Right renal pelvis (tissue), 4 donors: ENCODE results near the gene HLA-DRA. TPM values are rescaled to one million over a fixed set of nuclear protein-coding genes. Genes with fewer than 3 reads are reported as not detected.
"Not testable (repeated sequence)": the region's sequence is repeated elsewhere in the genome, so short reads cannot be mapped to it uniquely, and the experiment has no call there.

Experiments used
- DNase-seq, 4 donors: peaks; one replicate each; pipeline ENCODE4 v3.0.0-alpha.2; 2013; ENCODE audit warnings: low read depth in 4 of 4, low spot score in 3 of 4, missing footprints in 1 of 4
- polyA plus RNA-seq, 4 donors: library from polyadenylated mRNA; unstranded; fragments of 120-200 nt; gene quantifications; one replicate each; pipeline ENCODE4 v1.2.1, GENCODE V29; 2013; ENCODE audit not compliant: insufficient read length in 4 of 4

Gene HLA-DRA
- polyA plus RNA-seq, 4 donors = 64.5 to 96.0 (median 91.9) TPM

GRCh38 chr6:32473376-32474348, 34.0 kb downstream of the HLA-DRA start:
- DNase-seq = not testable (repeated sequence)

- no peak for DNase-seq
Measured at GRCh38 chr6:32475392-32476206, 35.9 kb downstream of the HLA-DRA start.

DNA sequence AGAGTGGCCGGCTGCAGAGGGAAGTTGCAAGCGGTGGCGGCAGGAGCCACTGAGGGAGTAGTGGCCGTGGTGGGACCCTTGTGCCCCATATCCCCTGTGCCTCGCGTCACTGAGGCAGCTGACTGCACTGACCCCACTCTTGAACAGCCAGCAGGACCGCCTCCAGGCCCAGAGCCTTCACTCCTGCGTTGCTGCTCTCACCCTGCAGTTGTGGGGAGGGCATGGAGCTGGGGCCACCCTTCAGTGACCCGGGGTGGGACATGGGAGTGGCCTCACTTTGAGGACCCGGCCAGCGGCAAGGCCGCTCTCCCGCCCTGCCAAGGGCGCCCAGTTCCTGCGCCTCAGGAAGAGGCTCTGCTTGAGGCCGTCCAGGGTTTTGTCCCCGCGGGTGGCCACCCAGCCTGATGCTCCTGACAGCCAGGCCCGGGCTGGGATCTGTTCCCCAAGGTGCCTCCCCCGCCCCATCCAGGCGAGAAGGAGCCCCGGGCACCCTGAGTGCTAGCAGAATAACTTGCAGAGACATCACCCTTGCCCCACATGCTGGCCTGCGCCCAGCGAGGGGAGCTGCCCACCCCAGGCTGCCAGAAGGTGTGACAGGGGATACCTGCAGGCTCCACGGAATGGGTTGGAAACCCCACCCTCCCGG, 44.4 kb downstream of the HLA-DRA start:
- no peak for DNase-seq

GRCh38 chr6:32484614-32484998, 44.9 kb downstream of the HLA-DRA start:
- DNase-seq = no peak

DNA sequence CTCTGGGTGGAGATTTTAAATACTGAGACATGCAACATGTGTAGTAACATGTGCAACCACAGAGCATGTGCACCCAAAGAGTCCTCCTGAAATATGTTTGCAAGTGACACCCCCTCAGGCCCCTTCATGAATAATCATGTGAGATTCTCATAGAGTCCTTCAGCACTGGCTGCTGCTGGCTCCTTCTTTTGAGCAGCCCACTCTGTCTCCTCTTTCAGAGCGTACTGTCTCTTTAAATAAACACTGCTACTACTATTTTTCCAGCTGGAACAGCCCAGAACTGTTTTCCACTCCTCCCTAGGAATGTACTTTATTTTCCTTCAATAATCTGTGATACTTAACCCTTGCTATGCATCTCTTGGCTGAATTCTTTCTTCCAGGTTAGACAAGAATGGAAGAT, 48.4 kb downstream of the HLA-DRA start:
- DNase-seq = no peak

- DNase-seq = no peak
Measured at GRCh38 chr6:32491700-32492099, 52.0 kb downstream of the HLA-DRA start.

DNA sequence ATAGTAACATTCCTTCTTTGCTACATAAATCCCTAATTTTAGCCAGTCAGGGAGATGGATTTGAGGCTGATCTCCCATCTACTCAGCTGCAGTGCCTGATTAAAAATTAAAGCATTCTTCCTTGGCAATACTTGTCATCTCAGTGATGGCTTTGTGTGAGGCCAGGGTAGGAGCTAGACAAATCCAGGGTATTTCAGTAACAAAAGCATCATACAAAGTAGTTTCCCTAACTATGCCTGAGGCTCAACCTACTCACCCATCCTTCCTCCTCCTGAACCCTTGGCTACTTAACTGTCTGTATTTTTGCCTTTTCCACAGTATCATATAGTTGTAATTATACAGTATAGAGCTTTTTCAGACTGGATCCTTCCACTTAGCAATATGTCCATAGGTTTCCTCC, 52.7 kb downstream of the HLA-DRA start:
- no peak for DNase-seq

Other genes starting within 250 kb of the HLA-DRA start
- 100 to 1,000 TPM; 171 to 198 (median 176) TPM for gene PBX2, start 249.7 kb upstream of the HLA-DRA start, polyA plus RNA-seq
- 10 to 100 TPM in 3 of 4 donors, 1 to 10 TPM in 1; 9.9 to 12.9 (median 10.8) TPM for gene GPSM3, start 247.2 kb upstream of the HLA-DRA start, polyA plus RNA-seq
- gene NOTCH4, start 215.8 kb upstream of the HLA-DRA start, polyA plus RNA-seq = 10 to 100 TPM; 16.1 to 21.6 (median 19.2) TPM
- under 1 TPM in 1 of 4 donors, not detected in 3; 0.05 TPM for gene TSBP1, start 68.0 kb upstream of the HLA-DRA start, polyA plus RNA-seq
- gene BTNL2, start 32.7 kb upstream of the HLA-DRA start, polyA plus RNA-seq = 1 to 10 TPM in 1 of 4 donors, under 1 TPM in 2, not detected in 1; 0.19 to 1.3 (median 0.52) TPM
- 10 to 100 TPM in 3 of 4 donors, 1 to 10 TPM in 1; 9.5 to 51.0 (median 12.5) TPM for gene HLA-DRB5, start 90.4 kb downstream of the HLA-DRA start, polyA plus RNA-seq
- 10 to 100 TPM; 31.7 to 64.3 (median 48.3) TPM for gene HLA-DRB1, start 150.0 kb downstream of the HLA-DRA start, polyA plus RNA-seq
- gene HLA-DQA1, start 197.5 kb downstream of the HLA-DRA start, polyA plus RNA-seq = 1 to 10 TPM; 2.7 to 6.7 (median 3.6) TPM
- gene HLA-DQB1, start 226.8 kb downstream of the HLA-DRA start, polyA plus RNA-seq = 1 to 10 TPM; 4.4 to 8.3 (median 6.1) TPM